Activated naive CD8-positive, alpha-beta T cell treated with anti-CD3 and anti-CD28 coated beads for 36 hours (primary cell): Measurements from ENCODE around the gene PTPRE. TPM values are rescaled to one million over a fixed set of nuclear protein-coding genes. Genes with fewer than 3 reads are reported as not detected.

Experiments
- DNase-seq: peaks from one replicate; pipeline ENCODE4 v3.0.0; 2021
- H3K27ac Mint-ChIP-seq: one replicate; pipeline ENCODE4 v1.8.0; 2022; ENCODE audit warnings: mild to moderate bottlenecking, moderate library complexity, mixed read lengths
- H3K27me3 Mint-ChIP-seq: one replicate; pipeline ENCODE4 v1.8.0; 2022; ENCODE audit warnings: mild to moderate bottlenecking, mixed read lengths
- H3K36me3 Mint-ChIP-seq: one replicate; pipeline ENCODE4 v1.8.0; 2021; ENCODE audit warnings: mild to moderate bottlenecking, mixed read lengths
- H3K4me1 Mint-ChIP-seq: one replicate; pipeline ENCODE4 v1.8.0; 2021; ENCODE audit warnings: mixed read lengths
- H3K4me3 Mint-ChIP-seq: one replicate; pipeline ENCODE4 v1.8.0; 2022; ENCODE audit warnings: mild to moderate bottlenecking, moderate library complexity, mixed read lengths
- H3K9me3 Mint-ChIP-seq: one replicate; pipeline ENCODE4 v1.8.0; 2022; ENCODE audit warnings: mixed read lengths
- total RNA-seq, 2 experiments: library from RNA; stranded (reverse); gene quantifications; one replicate each; pipeline ENCODE4 v1.2.3, GENCODE V29; 2021

The PTPRE gene
- total RNA-seq, 2 experiments from 2014 or later = 21.9 to 26.7 TPM

DNA sequence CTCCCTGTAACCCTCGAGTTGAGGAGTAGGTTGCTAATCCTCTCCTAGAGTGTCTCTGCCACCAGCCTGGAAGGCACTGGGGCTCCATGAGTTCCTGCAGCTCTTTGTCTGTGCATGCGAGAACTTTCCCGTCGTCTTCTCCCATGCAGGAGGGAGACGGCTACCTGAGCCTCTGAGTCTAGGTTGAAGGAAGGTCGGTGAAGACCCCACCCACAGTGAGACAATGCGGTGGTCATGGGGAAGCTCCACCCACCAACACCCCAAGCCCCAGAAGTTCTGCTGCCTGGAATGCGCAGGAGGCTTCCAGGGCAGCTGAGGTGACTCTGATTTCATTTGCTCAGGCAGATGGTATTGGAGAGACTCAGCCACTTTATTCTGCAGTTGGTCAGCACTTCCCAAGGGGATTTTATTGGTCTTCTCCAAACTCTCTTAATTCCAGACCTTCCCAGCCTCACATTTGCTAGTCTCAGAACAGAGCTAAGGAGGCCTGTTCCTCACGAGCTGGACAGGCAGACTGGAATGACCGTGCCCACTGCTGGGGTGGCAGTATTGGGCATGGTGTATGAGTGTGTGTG, 36.5 kb downstream of the PTPRE start:
- H3K4me1 Mint-ChIP-seq = peaks cover 14% of the 10 kb centered on the region
- no peak overlapping the region for H3K4me3 Mint-ChIP-seq
- no peak for DNase-seq
- H3K27me3 Mint-ChIP-seq = peaks cover 7% of the 10 kb centered on the region
- H3K9me3 Mint-ChIP-seq = no peaks in the 10 kb centered on the region
- H3K27ac Mint-ChIP-seq = no peak overlapping the region
- H3K36me3 Mint-ChIP-seq = no peaks in the 10 kb centered on the region

GRCh38 chr10:127944256-127944655, 37.4 kb downstream of the PTPRE start:
- H3K4me1 Mint-ChIP-seq = peaks cover 14% of the 10 kb centered on the region
- no peak overlapping the region for H3K4me3 Mint-ChIP-seq
- H3K9me3 Mint-ChIP-seq = no peaks in the 10 kb centered on the region
- H3K36me3 Mint-ChIP-seq = no peaks in the 10 kb centered on the region
- no peak for DNase-seq
- H3K27ac Mint-ChIP-seq = no peak overlapping the region
- peaks cover 7% of the 10 kb centered on the region for H3K27me3 Mint-ChIP-seq

- Mint-ChIP-seq H3K36me3 (no peaks in the 10 kb centered on the region), H3K27me3 (no peaks in the 10 kb centered on the region), H3K9me3 (no peaks in the 10 kb centered on the region), H3K27ac (no peak overlapping the region), H3K4me3 (no peak overlapping the region), H3K4me1 (peaks cover 14% of the 10 kb centered on the region)
- DNase-seq = no peak
Measured at GRCh38 chr10:127945341-127945758, 38.4 kb downstream of the PTPRE start.

DNA sequence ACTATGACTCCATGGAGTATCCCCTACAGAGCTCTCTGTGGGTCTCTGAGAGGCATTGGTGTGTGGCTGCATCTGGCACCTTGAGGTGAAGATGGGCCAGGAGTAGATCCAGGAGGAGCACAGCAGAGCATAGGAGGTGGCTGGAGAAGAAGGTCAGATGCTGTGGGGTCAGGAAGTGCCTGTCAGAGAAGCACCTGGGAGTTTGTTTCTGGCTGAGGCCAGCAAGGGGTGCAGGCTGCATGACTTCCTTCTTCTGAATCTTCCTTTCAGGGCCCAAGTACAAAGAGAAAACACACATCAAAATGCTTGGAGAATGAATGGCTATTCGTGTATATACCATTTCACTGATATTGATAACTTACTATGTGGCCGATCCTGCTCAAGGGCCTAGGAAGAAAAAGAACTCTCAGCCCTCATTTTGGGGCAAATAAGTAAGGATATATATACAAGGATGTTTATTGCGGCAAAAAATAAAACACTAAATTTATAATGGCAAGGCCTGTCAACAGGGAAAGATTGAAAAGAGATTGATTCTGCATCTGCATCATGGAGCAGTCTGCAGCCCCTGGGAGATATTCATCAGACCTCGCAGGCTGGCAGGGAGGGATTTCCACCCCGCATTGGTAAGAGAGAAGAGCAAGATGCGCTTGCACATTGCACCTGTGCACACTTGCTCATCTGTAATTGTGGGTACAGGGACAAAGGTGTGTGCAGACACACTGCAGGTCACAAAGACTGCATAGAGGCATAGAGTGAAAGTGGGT, 39.2 kb downstream of the PTPRE start:
- Mint-ChIP-seq H3K4me3 (no peak overlapping the region), H3K27me3 (no peaks in the 10 kb centered on the region), H3K36me3 (no peaks in the 10 kb centered on the region), H3K27ac (no peak overlapping the region), H3K4me1 (peaks cover 14% of the 10 kb centered on the region), H3K9me3 (no peaks in the 10 kb centered on the region)
- DNase-seq = no peak

- no peaks in the 10 kb centered on the region for H3K36me3 Mint-ChIP-seq
- peaks cover 14% of the 10 kb centered on the region for H3K4me1 Mint-ChIP-seq
- no peak overlapping the region for H3K27ac Mint-ChIP-seq
Measured at GRCh38 chr10:127947211-127947610, 40.3 kb downstream of the PTPRE start.

DNA sequence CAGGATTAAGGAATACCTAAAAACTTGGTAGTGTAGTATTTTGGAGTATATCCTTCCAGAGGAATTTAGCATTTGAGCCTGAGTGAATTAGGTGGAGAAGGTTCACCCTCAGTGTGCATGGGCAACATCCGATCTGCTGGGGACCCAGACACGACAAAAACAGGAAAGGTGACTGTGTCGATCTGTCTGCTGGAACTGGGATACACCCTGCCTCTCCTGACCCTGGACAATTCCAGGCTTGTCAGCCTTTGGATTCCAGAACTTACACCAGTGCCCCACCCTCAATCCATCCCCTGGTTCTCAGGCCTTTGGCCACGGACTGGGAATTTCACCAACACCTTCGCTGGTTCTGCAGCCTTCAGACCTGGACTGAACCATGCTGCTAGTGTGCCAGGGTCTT, 41.9 kb downstream of the PTPRE start:
- peaks cover 11% of the 10 kb centered on the region for H3K4me1 Mint-ChIP-seq

More at GRCh38 chr10:127947211-127947610, 40.3 kb downstream of the PTPRE start:
- DNase-seq = no peak
- H3K9me3 Mint-ChIP-seq = no peaks in the 10 kb centered on the region
- no peak overlapping the region for H3K4me3 Mint-ChIP-seq
- H3K27me3 Mint-ChIP-seq = no peaks in the 10 kb centered on the region

GRCh38 chr10:127949831-127950230, 42.9 kb downstream of the PTPRE start:
- H3K4me3 Mint-ChIP-seq = no peak overlapping the region
- no peak overlapping the region for H3K27ac Mint-ChIP-seq
- no peak for DNase-seq
- H3K9me3 Mint-ChIP-seq = no peaks in the 10 kb centered on the region
- H3K36me3 Mint-ChIP-seq = no peaks in the 10 kb centered on the region
- peaks cover 11% of the 10 kb centered on the region for H3K4me1 Mint-ChIP-seq
- H3K27me3 Mint-ChIP-seq = no peaks in the 10 kb centered on the region

More for the DNA sequence above, 41.9 kb downstream of the PTPRE start:
- Mint-ChIP-seq H3K4me3 (no peak overlapping the region), H3K27me3 (no peaks in the 10 kb centered on the region), H3K36me3 (no peaks in the 10 kb centered on the region), H3K9me3 (no peaks in the 10 kb centered on the region), H3K27ac (no peak overlapping the region)
- no peak for DNase-seq

DNA sequence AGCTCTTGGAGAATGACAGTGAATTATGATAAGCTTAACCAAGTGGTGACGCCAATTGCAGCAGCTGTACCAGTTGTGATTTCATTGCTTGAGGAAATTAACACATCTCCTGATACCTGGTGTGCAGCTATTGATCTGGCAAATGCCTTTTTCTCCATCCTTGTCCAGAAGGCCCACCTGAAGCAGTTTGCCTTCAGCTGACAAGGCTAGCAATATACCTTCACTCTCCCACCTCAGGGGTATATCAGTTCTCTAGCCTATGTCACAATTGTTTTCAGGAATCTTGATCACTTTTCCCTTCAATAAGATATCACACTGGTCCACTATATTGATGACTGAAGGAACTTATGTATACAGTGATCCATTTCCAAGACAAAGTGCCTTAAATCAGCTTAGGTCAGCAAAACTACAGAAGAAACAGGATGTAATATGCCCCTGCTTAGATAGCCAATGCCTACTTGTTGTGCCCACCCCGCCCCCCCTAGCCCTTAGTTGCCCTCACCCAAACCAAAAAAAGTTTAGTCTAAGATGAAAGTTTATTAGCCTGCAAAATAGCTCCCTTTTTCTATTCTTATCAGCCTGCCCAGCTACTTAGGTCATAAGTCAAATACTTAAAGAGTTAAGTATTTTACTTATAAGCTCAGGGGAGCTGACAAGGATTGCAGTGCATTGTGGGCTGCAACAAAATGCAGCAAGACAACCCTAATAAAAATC, 45.1 kb downstream of the PTPRE start:
- DNase-seq = no peak
- H3K4me1 Mint-ChIP-seq = no peaks in the 10 kb centered on the region
- H3K27me3 Mint-ChIP-seq = no peaks in the 10 kb centered on the region
- no peaks in the 10 kb centered on the region for H3K36me3 Mint-ChIP-seq
- no peak overlapping the region for H3K4me3 Mint-ChIP-seq
- no peaks in the 10 kb centered on the region for H3K9me3 Mint-ChIP-seq
- H3K27ac Mint-ChIP-seq = no peak overlapping the region

- Mint-ChIP-seq H3K27me3 (no peaks in the 10 kb centered on the region), H3K9me3 (no peaks in the 10 kb centered on the region), H3K4me1 (no peaks in the 10 kb centered on the region), H3K4me3 (no peak overlapping the region), H3K36me3 (no peaks in the 10 kb centered on the region), H3K27ac (no peak overlapping the region)
- DNase-seq = no peak
Measured at GRCh38 chr10:127952575-127952869, 45.6 kb downstream of the PTPRE start.

DNA sequence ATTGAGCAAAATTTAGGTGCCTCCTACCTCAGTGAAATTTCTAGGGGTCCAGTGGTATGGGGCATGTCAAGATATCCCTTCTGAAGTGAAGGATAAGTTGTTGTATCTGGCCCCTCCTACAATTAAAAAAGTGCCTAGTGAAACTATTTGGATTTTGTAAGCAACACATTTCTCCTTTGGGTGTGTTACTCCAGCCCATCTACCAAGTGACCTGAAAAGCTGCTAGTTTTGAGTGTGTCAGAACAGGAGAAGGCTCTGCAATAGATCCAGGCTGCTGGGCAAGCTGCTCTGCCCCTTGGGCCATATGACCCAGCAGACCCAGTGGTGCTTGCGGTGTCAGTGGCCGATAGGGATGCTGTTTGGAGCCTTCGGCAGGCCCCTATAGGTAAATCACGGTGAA, 46.0 kb downstream of the PTPRE start:
- Mint-ChIP-seq H3K9me3 (no peaks in the 10 kb centered on the region), H3K27ac (no peak overlapping the region), H3K4me1 (no peaks in the 10 kb centered on the region), H3K4me3 (no peak overlapping the region), H3K36me3 (no peaks in the 10 kb centered on the region), H3K27me3 (no peaks in the 10 kb centered on the region)
- no peak for DNase-seq

DNA sequence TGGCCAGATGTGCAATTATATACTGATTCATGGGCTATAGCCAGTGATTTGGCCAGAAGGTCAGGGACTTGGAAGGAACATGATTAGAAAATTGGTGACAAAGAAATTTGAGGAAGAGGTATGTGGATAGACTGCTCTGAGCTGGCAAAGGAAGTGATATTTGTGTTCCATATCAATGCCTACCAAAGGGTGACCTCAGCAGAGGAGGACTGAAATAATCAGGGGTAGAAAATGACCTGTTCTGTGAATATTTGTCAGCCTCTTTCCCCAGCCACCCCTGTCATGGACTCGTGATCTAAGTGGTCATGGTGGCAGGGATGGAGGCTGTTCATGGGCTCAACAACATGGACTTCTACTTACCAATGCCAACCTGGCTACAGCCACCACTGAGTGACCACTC, 47.0 kb downstream of the PTPRE start:
- no peak for DNase-seq
- Mint-ChIP-seq H3K36me3 (no peaks in the 10 kb centered on the region), H3K27me3 (no peaks in the 10 kb centered on the region), H3K4me1 (no peaks in the 10 kb centered on the region), H3K4me3 (no peak overlapping the region), H3K9me3 (no peaks in the 10 kb centered on the region), H3K27ac (no peak overlapping the region)

GRCh38 chr10:127959428-127959827, 52.5 kb downstream of the PTPRE start:
- no peak overlapping the region for H3K27ac Mint-ChIP-seq
- H3K4me1 Mint-ChIP-seq = no peaks in the 10 kb centered on the region
- DNase-seq = no peak
- H3K27me3 Mint-ChIP-seq = peaks cover 4% of the 10 kb centered on the region
- H3K36me3 Mint-ChIP-seq = no peaks in the 10 kb centered on the region
- H3K9me3 Mint-ChIP-seq = no peaks in the 10 kb centered on the region
- no peak overlapping the region for H3K4me3 Mint-ChIP-seq

DNA sequence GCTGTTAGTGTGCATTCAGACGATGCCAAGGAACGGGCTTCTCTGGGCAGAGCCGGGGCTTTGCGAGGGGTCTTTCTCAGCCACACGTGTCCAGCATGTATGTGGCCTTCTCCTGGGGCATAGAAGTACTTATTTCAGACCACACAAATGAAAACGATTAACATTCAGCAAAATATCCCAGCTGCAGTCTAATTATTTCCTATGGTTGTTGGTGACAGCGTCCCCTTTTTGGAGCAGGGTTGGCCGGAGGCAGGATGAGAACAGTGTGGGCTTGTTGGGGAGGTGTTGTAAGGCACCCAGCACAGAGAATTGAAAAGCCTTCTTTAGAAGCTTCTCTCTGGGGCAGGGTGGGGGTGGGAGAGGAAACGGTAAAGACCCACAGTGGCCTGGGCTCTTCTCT, 54.2 kb downstream of the PTPRE start:
- H3K9me3 Mint-ChIP-seq = no peaks in the 10 kb centered on the region
- H3K27me3 Mint-ChIP-seq = peaks cover 4% of the 10 kb centered on the region
- no peak for DNase-seq
- no peaks in the 10 kb centered on the region for H3K36me3 Mint-ChIP-seq
- no peak overlapping the region for H3K4me3 Mint-ChIP-seq
- no peaks in the 10 kb centered on the region for H3K4me1 Mint-ChIP-seq
- no peak overlapping the region for H3K27ac Mint-ChIP-seq

- Mint-ChIP-seq H3K36me3 (no peaks in the 10 kb centered on the region), H3K4me3 (no peak overlapping the region), H3K4me1 (no peaks in the 10 kb centered on the region), H3K27ac (no peak overlapping the region), H3K27me3 (peaks cover 4% of the 10 kb centered on the region), H3K9me3 (no peaks in the 10 kb centered on the region)
- no peak for DNase-seq
Measured at GRCh38 chr10:127962205-127962604, 55.3 kb downstream of the PTPRE start.

DNA sequence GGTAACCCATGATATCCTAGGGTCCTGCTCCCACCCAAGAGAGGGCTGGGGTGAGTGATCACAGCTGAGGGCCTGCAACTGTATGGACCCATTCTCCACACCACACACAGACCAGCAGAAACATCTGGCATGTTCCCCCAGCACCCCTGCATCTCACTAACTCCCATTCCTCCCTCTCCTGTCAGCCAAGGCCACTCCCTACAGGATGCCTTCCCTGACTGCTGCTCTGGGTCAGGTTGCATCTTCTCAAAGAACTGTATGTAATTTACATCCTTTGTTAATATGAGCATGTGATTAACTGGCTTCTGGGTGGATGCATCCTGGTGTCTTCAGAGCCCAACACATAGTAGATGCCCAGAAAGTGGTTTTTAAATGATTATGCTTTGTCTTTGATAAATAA, 56.2 kb downstream of the PTPRE start:
- Mint-ChIP-seq H3K27me3 (peaks cover 4% of the 10 kb centered on the region), H3K36me3 (no peaks in the 10 kb centered on the region), H3K27ac (no peak overlapping the region), H3K9me3 (no peaks in the 10 kb centered on the region), H3K4me3 (no peak overlapping the region), H3K4me1 (no peaks in the 10 kb centered on the region)
- DNase-seq = no peak

- Mint-ChIP-seq H3K9me3 (no peaks in the 10 kb centered on the region), H3K4me1 (no peaks in the 10 kb centered on the region), H3K27ac (no peak overlapping the region), H3K27me3 (peaks cover 4% of the 10 kb centered on the region), H3K4me3 (no peak overlapping the region), H3K36me3 (no peaks in the 10 kb centered on the region)
- no peak for DNase-seq
Measured at GRCh38 chr10:127964621-127965020, 57.7 kb downstream of the PTPRE start.
